ENCODE data around the gene FBXO46.
"Not testable (repeated sequence)": the region's sequence is repeated elsewhere in the genome, so short reads cannot be mapped to it uniquely, and the experiment has no call there.

Gene FBXO46

DNA sequence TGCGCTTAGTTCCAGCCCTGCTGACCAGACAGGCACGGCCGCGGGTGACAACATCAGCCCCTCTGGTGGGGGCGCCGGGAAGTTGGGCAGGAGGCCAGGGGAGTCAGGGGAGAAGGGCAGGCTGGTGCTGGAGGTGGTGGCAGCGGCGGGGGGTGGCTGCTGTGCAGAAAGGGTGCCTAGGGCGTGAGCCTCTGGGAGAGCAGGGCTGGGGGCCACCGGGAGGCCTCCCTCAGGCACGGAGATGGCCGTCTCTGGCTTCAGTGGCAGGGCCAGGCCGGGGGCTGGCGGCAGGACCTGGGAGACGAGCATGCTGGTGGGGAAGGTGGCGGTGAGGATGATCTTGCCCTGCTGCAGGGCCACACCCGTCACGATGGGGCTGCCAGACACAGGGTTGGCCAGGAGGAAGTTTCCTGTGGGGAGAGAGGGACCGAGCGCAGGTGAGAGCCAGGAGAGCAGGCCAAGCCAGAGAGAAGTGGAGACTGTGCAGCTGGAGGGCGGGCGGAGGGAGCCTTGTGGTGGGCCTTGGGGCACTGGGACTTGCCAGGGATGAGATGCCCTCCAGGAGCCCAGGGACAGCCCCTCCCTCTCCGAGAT lies 35.1 kb upstream of the FBXO46 start:
- no peak for DNase-seq

- no peak for DNase-seq
These were observed 34.4 kb upstream of the FBXO46 start for GRCh38 chr19:45764945-45765701.

GRCh38 chr19:45764475-45764874 lies 33.8 kb upstream of the FBXO46 start:
- DNase-seq, result no peak

- no peak for DNase-seq
These were observed 33.1 kb upstream of the FBXO46 start for GRCh38 chr19:45763691-45764294.

GRCh38 chr19:45762870-45763631 lies 32.4 kb upstream of the FBXO46 start:
- no peak for DNase-seq

GRCh38 chr19:45761714-45762113 lies 31.0 kb upstream of the FBXO46 start:
- DNase-seq, result no peak

DNA sequence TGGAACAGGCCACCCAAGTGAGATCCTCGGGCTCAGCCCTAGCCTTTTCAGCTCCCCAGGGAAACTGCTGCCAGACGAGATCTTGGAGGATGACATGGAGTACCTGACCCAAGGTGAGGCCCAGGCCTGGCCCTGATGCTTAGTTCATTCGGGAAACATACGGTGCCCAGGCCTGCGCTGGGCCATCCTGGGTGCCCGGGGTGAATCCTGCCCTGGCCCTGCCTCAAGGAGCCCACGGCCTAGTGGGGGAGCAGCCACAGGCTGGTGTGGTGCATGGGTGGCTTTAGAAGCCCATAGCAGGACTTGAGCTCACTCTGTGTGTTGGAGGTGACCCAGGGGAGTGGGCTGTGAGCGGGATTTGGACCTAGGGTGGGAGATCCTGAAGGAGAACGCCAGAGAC lies 28.2 kb upstream of the FBXO46 start:
- no peak for DNase-seq

GRCh38 chr19:45757695-45758094 lies 27.0 kb upstream of the FBXO46 start:
- DNase-seq, result no peak

DNA sequence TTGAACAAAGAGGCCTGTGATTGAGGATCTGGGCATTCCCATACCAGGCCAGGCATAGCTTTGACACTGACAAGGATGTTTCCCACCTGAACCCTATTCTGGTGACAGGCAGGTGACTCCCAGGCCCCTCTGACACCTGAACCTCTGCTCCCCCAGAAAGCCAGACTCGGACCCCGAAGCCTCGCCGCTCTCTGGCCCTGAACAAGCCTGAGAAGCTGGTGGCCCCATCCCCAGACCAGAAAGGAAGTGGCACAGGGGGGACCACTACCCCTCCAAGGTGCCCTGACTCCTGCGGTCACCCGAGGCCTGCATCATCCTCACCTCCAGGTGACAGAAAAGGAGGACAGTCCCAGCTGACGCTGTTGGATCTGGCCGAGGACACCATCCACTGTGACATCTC lies 23.6 kb upstream of the FBXO46 start:
- no peak for DNase-seq

GRCh38 chr19:45753548-45753947 lies 22.9 kb upstream of the FBXO46 start:
- no peak for DNase-seq

- no peak for DNase-seq
These were observed 21.9 kb upstream of the FBXO46 start for GRCh38 chr19:45752639-45753038.

- DNase-seq, result not testable (repeated sequence)
These were observed 20.8 kb upstream of the FBXO46 start for GRCh38 chr19:45751483-45751882.

DNA sequence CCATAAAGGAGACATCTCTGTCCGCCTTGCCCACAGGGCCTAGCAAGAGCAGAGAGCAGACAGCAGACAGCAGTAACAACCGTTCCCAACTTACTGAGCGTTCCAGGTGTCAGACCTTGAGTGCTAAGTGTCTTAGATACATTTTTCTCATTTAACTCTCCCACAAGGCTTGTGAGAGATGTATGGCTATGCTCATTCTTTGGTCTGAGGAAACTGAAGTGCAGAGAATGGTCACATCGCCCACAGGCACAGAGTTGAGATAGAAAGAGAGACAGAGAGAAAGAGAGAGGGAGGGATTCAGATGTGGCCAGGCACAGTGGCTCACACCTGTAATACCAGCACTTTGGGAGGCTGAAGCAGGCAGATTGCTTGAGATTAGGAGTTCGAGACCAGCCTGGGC lies 16.8 kb upstream of the FBXO46 start:
- DNase-seq, result no peak

GRCh38 chr19:45746866-45747265 lies 16.2 kb upstream of the FBXO46 start:
- no peak for DNase-seq

- no peak for DNase-seq
These were observed 14.9 kb upstream of the FBXO46 start for GRCh38 chr19:45745606-45746005.

- DNase-seq, result no peak
These were observed 12.3 kb upstream of the FBXO46 start for GRCh38 chr19:45742969-45743368.

- DNase-seq, result no peak
These were observed 9.1 kb upstream of the FBXO46 start for GRCh38 chr19:45739498-45740439.

DNA sequence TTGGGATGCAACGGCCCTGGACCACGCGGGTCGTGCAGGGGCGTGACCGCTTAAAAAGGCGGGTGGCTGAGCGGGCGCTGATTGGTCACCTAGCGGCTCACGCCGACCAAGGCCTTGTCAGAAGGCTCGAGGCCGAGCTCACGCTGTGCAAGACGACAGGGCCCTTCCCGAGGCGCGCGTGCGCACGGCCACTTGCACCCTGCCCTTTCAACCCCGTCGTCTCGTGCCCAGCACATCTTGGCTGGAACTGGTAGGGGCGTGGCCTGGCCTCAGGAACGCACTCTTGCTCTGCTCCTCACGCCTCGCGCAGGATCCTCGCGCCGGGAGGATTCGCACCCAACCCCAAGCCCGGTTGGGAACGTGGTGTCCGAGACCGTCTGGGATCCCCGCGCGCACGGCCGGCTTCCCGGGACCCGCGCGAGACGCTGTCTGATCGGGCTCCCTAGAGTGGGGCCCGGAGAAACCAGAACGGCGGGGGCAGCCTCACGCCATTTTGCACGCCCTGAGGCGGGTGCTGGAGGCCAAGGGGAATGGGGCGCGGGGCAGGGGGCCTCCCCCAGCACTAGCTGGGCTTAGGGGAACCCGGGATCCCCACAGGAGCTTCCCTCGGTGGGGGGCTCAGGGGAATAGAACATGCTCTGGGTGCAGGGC lies 2.6 kb upstream of the FBXO46 start, which contains the start of gene MEIOSIN:
TSS of gene MEIOSIN (plus strand) at position 280 of the 651 bp plus-strand sequence. CDS start 1,938 bp downstream, outside the sequence.
- DNase-seq, result no peak

GRCh38 chr19:45729800-45730290 lies 851 bp downstream of the FBXO46 start:
- no peak for DNase-seq

DNA sequence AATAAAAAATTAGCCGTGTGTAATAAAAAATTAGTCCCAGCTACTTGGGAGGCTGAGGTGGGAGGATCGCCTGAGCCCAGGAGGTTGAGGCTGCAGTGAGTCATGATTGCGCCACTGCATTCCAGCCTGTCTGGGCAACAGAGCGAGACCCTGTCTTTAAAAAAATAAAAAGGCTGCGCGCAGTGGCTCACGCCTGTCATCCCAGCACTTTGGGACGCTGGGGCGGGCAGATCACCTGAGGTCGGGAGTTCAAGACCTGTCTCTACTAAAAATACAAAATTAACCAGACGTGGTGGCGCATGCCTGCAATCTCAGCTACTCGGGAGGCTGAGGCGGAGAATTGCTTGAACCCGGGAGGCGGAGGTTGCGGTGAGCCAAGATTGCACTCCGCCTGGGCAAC lies 2.0 kb downstream of the FBXO46 start:
- not testable (repeated sequence) for DNase-seq

DNA sequence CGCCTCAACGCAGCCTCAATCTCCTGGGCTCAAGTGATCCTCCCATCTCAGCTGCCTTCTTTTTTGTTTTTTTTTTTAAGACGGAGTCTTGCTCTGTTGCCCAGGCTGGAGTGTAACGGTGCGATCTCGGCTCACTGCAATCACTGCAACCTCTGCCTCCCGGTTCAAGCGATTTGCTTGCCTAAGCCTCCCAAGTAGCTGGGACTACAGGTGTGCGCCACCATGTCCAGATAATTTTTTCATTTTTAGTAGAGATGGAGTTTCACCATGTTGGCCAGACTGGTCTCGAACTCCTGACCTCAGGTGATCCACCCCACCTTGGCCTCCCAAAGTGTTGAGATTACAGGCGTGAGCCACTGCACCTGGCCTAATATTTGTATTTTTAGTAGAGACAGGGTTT lies 10.6 kb downstream of the FBXO46 start:
- DNase-seq, result not testable (repeated sequence)
